Measurements from ENCODE around the gene RNF144B.

Gene RNF144B

DNA sequence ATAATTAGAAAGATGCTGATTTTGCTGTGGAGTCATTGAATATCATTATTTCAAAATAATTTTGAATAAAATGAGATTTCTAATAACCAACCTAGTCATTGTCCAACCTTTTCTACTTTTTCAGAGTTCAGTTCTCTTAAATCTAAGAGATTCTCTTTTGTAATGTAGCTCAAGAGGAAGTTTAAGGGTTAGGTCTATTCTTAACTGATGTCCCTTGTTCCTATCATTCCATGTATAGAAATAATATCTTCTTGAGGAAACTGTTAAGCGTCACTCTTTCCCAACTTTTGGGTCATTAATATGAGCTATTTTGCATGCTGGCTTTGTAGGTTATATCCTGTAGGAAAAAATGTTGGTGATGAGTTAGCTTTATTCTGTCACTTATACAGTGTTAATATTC is 27.0 kb downstream of the RNF144B start:
- Histone ChIP-seq H3K27ac (no peak overlapping the region), H3K4me1 (peaks cover 0 to 78% (median 0%) of the 10 kb centered on the region in 10 experiments; a peak in 6 of 20 replicates), H3K36me3 (peaks cover 0 to 70% (median 0%) of the 10 kb centered on the region in 11 experiments; a peak in 4 of 22 replicates), H3K4me2 (peak overlapping the region in 2 of 11 experiments; percentile 74 to 80; a peak in 4 of 22 replicates), H3K4me3 (no peak overlapping the region), H3K9me3 (replicated peaks in 1 of 11) (0 out of 22 replicates have a peak, but pooled peaks cover 0 to 5% (median 0%) of the 10 kb centered on the region in 11 experiments), H3K9ac (no peak overlapping the region), H4K20me1 (peaks cover 0 to 48% (median 0%) of the 10 kb centered on the region in 11 experiments; a peak in 3 of 22 replicates), H3K27me3 (no peaks in the 10 kb centered on the region)
- TF ChIP-seq Cebpa-rat (IDR thresholded peaks at IDR 0.05): no peak

DNA sequence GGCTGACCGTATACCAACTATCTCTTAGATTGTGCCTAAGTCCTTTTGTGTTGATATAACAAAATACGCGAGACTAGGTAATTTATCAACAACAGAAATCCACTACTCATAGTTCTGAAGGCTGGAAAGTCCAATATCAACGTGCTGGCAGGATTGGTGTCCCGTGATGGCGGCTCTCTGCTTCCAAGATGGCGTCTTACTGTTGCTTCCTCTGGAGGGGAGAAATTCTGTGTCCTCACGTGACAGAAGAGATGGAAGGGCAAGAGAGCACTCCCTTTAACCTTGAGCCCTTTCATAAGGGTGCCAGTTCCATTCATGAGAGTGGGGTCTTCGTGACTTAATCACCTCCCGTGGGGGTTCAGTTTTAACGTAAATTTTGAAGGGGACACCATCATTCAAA is 28.1 kb downstream of the RNF144B start:
- Histone ChIP-seq H3K4me1 (peaks cover 0 to 72% (median 0%) of the 10 kb centered on the region in 10 experiments; a peak in 6 of 20 replicates), H3K27ac (no peak overlapping the region), H3K9me3 (replicated peaks in 1 of 11) (0 out of 22 replicates have a peak, but pooled peaks cover 0 to 5% (median 0%) of the 10 kb centered on the region in 11 experiments), H3K9ac (no peak overlapping the region), H3K4me3 (no peak overlapping the region), H3K27me3 (no peaks in the 10 kb centered on the region), H4K20me1 (peaks cover 0 to 53% (median 0%) of the 10 kb centered on the region in 11 experiments; a peak in 3 of 22 replicates), H3K4me2 (peak overlapping the region in 1 of 11 experiments; percentile 22; a peak in 1 of 22 replicates), H3K36me3 (peaks cover 0 to 68% (median 0%) of the 10 kb centered on the region in 11 experiments; a peak in 4 of 22 replicates)
- no peak for TF ChIP-seq Cebpa-rat (IDR thresholded peaks at IDR 0.05)

DNA sequence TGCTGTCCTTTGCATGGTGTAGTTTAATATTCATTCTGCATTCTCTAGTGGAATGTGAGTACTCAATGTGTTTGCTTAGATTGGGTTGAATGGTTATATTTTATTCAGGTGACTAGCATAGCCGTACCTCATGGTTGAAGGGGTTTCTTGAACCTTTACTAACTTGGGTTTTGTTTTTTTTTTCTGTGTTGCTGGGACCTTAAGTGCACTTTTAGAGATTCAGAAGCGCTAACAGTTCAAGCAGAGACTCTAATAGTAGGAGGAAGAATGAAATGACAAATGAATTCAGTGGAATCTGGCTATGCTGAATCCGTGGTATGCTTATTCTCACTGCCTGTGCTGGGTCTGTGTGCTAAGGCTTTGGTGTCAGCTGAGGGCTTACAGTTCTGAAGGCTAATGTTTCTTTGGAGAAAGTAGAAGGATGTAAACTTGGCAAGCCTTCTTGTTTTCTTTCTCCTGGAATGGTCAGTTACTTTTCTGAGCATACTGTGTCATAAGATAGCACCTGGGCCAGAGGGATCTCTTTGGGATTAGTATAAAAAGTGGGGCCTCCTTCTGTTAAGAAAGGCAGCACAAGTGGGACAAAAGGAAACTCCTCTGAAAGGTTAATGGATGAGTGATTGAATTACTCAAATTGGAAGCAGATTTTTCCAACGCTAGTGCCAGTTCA is 28.7 kb downstream of the RNF144B start:
- 0 out of 22 replicates have a peak overlapping the region, but pooled peaks of 1 of the 11 experiments have one; percentile 22 for H3K4me2 ChIP-seq

DNA sequence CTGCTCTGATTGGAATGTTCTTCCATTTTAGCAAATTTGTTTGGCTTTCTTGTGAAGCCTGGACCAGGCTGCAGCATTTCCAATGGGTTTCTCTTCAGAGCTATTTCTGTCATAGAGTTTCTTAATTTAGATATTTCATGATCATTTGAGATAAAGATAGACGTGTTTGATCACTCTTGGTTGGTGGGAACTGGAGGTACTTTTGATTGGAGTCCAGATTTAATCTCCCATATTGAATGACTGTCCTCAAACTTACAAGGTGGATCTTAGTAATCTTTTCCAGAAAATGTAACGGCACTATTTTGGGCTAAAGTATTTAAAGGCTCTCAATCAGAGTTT is 29.2 kb downstream of the RNF144B start:
- Histone ChIP-seq H3K9me3 (replicated peaks in 1 of 11) (0 out of 22 replicates have a peak, but pooled peaks cover 0 to 5% (median 0%) of the 10 kb centered on the region in 11 experiments), H3K4me2 (no peak overlapping the region), H3K27ac (no peak overlapping the region)

More for the DNA sequence above, 28.7 kb downstream of the RNF144B start:
- H3K9me3 ChIP-seq (replicated peaks in 1 of 11): 0 out of 22 replicates have a peak, but pooled peaks cover 0 to 5% (median 0%) of the 10 kb centered on the region in 11 experiments
- H3K9ac ChIP-seq: no peak overlapping the region
- H4K20me1 ChIP-seq: peaks cover 0 to 59% (median 0%) of the 10 kb centered on the region in 11 experiments; a peak in 3 of 22 replicates
- TF ChIP-seq Cebpa-rat (IDR thresholded peaks at IDR 0.05): no peak
- peaks cover 0 to 68% (median 0%) of the 10 kb centered on the region in 11 experiments; a peak in 4 of 22 replicates for H3K36me3 ChIP-seq
- no peak overlapping the region for H3K4me3 ChIP-seq
- H3K4me1 ChIP-seq: peaks cover 0 to 66% (median 0%) of the 10 kb centered on the region in 10 experiments; a peak in 6 of 20 replicates
- no peak overlapping the region for H3K27ac ChIP-seq
- no peaks in the 10 kb centered on the region for H3K27me3 ChIP-seq

DNA sequence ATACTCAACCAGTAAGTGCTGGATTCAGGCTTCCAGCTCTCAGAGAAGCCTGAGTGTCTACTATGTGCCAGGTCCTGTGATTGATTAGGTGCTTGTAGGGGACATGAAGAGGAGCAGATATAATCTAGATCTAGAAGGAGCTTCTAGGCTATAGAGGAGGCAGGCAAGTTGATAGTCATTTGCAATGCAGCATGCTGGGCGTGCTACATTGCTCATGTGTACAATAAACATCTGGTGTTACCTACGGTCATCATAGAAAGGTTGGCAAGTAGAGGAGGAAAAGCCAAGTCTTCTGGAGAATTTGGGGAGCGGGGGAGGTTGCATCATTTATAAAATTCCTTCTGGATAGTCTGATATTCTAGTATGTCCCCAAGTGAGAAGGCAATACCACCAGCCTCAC is 33.2 kb downstream of the RNF144B start:
- H3K4me3 ChIP-seq: no peak overlapping the region
- H4K20me1 ChIP-seq: peaks cover 0 to 98% (median 0%) of the 10 kb centered on the region in 11 experiments; a peak in 4 of 22 replicates
- 0 out of 22 replicates have a peak, but pooled peaks cover 0 to 2% (median 0%) of the 10 kb centered on the region in 11 experiments for H3K9me3 ChIP-seq (replicated peaks in 1 of 11)
- TF ChIP-seq Cebpa-rat (IDR thresholded peaks at IDR 0.05): no peak
- H3K27ac ChIP-seq: no peak overlapping the region
- H3K4me2 ChIP-seq: no peak overlapping the region
- H3K4me1 ChIP-seq: peaks cover 0 to 61% (median 0%) of the 10 kb centered on the region in 10 experiments; a peak in 2 of 20 replicates
- H3K9ac ChIP-seq: no peak overlapping the region
- peaks cover 0 to 65% (median 0%) of the 10 kb centered on the region in 11 experiments; a peak in 4 of 22 replicates for H3K36me3 ChIP-seq
- no peaks in the 10 kb centered on the region for H3K27me3 ChIP-seq

More for the DNA sequence above, 29.2 kb downstream of the RNF144B start:
- Histone ChIP-seq H3K4me1 (peaks cover 0 to 61% (median 0%) of the 10 kb centered on the region in 10 experiments; a peak in 6 of 20 replicates), H3K4me3 (no peak overlapping the region), H3K36me3 (peaks cover 0 to 66% (median 0%) of the 10 kb centered on the region in 11 experiments; a peak in 4 of 22 replicates), H3K27me3 (no peaks in the 10 kb centered on the region), H3K9ac (no peak overlapping the region), H4K20me1 (peaks cover 0 to 64% (median 0%) of the 10 kb centered on the region in 11 experiments; a peak in 3 of 22 replicates)
- TF ChIP-seq Cebpa-rat (IDR thresholded peaks at IDR 0.05): no peak

DNA sequence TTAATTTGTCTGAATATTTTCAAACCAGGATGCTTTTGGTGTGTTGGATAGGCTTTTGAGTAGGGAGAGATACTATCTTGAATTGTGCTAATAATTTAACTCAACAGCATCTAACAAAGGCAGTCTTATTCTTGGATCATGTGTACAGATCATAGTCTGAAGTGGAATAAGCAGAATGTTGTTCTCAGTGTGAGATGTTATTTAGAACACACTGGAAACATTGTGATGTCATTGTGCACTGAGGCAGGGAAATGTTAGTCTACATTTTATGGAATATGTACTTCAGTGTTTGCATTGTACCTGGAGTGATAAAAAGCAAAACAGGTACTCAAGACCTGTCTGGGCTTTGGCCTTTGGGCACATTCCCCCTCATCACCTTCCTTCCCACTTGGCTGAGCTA is 35.0 kb downstream of the RNF144B start:
- Histone ChIP-seq H3K9me3 (replicated peaks in 1 of 11) (no peaks in the 10 kb centered on the region), H3K27ac (no peak overlapping the region), H3K9ac (no peak overlapping the region), H3K27me3 (no peaks in the 10 kb centered on the region), H3K4me2 (no peak overlapping the region), H3K4me3 (no peak overlapping the region), H4K20me1 (peaks cover 0 to 98% (median 0%) of the 10 kb centered on the region in 11 experiments; a peak in 4 of 22 replicates), H3K36me3 (peaks cover 0 to 53% (median 0%) of the 10 kb centered on the region in 11 experiments; a peak in 4 of 22 replicates), H3K4me1 (peaks cover 0 to 64% (median under 1%) of the 10 kb centered on the region in 10 experiments; a peak in 6 of 20 replicates)
- no peak for TF ChIP-seq Cebpa-rat (IDR thresholded peaks at IDR 0.05)

DNA sequence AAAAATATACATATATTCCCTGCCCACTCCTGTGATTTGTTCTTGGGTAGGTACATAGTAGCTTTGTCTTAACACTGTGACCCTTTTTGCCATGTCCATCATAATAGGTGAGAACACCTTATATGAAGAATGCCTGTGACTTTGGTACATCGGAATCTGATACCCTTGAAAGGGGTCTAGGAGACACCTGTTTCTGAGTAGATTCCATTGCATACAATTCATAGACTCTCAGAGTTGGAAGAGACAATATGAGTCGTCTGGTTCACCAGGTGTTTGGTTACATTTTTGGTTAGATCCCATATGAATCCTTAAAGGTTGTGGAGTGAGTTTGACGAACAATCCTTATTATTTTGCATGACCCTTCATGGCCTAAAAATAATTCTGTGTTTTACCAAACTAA is 36.3 kb downstream of the RNF144B start:
- Histone ChIP-seq H3K9ac (no peak overlapping the region), H3K4me3 (no peak overlapping the region), H3K27me3 (no peaks in the 10 kb centered on the region), H4K20me1 (peaks cover 0 to 100% (median 0%) of the 10 kb centered on the region in 11 experiments; a peak in 4 of 22 replicates), H3K36me3 (peaks cover 0 to 62% (median 0%) of the 10 kb centered on the region in 11 experiments; a peak in 4 of 22 replicates), H3K4me1 (peaks cover 0 to 62% (median 4%) of the 10 kb centered on the region in 10 experiments; a peak in 9 of 20 replicates), H3K27ac (no peak overlapping the region), H3K4me2 (no peak overlapping the region), H3K9me3 (replicated peaks in 1 of 11) (no peaks in the 10 kb centered on the region)
- TF ChIP-seq Cebpa-rat (IDR thresholded peaks at IDR 0.05): no peak

DNA sequence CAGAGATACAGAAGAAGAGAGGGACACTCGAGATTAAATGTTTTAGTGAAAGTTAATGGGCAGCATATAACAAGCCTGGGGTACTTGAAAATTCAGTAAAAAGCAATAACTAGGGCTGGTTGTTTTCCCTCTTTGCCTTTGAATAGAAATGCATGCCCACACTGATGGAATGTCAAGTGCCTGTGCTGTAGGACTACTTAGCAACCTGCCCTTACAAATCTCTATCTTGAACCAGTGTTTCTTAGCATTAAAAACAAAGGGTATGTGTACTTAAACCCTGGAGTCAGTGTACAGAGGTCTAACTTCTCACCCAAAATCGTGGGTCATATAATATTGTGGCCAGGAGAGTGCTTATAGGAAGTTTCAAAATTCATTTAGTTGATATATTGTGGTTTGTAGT is 37.1 kb downstream of the RNF144B start:
- Histone ChIP-seq H3K36me3 (peaks cover 0 to 65% (median 0%) of the 10 kb centered on the region in 11 experiments; a peak in 4 of 22 replicates), H3K9ac (no peak overlapping the region), H3K27ac (no peak overlapping the region), H3K27me3 (no peaks in the 10 kb centered on the region), H3K4me1 (peaks cover 0 to 56% (median 4%) of the 10 kb centered on the region in 10 experiments; a peak in 9 of 20 replicates), H4K20me1 (peaks cover 0 to 100% (median 0%) of the 10 kb centered on the region in 11 experiments; a peak in 4 of 22 replicates), H3K4me3 (no peak overlapping the region), H3K4me2 (no peak overlapping the region), H3K9me3 (replicated peaks in 1 of 11) (no peaks in the 10 kb centered on the region)
- no peak for TF ChIP-seq Cebpa-rat (IDR thresholded peaks at IDR 0.05)

DNA sequence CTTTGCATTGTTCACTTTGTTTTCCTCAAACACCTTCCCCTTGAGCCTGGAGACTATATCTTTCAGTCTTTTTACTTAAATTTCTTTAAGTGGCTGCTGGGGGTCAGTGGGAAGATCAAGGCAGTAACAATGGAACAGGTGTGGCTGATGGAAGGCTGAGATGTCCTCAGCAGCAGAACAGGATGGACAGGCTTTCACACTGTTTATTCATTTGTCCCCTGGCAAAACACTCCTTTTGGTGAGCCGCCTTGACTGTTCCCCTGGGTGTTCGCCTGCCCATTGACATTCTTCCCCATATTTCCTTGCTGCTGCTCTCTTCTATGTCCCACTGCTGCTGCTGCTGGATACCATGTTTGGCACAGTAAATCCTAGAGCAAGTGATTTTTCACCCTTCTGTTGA is 38.1 kb downstream of the RNF144B start:
- Histone ChIP-seq H3K27ac (no peak overlapping the region), H3K4me1 (peaks cover 0 to 62% (median 4%) of the 10 kb centered on the region in 10 experiments; a peak in 9 of 20 replicates), H3K9me3 (replicated peaks in 1 of 11) (no peaks in the 10 kb centered on the region), H3K9ac (no peak overlapping the region), H3K27me3 (no peaks in the 10 kb centered on the region), H4K20me1 (peaks cover 0 to 100% (median 0%) of the 10 kb centered on the region in 11 experiments; a peak in 4 of 22 replicates), H3K36me3 (peaks cover 0 to 68% (median 0%) of the 10 kb centered on the region in 11 experiments; a peak in 4 of 22 replicates), H3K4me3 (no peak overlapping the region), H3K4me2 (peak overlapping the region in 1 of 11 experiments; percentile 20; a peak in 1 of 22 replicates)
- TF ChIP-seq Cebpa-rat (IDR thresholded peaks at IDR 0.05): no peak
